Tibial artery (tissue), 4 donors: ENCODE measurements around the gene PTRH2.
"Not testable (repeated sequence)": the region's sequence is repeated elsewhere in the genome, so short reads cannot be mapped to it uniquely, and the experiment has no call there.

ENCODE experiments used
- DNase-seq, 2 donors: peaks; one replicate each; pipeline ENCODE4 v3.0.0-alpha.2; 2019
- H3K27ac ChIP-seq, 2 donors: fragments of 200-600 bp; sonication (generic) in 1 of 2; 1 replicate in 1 of 2; 2 replicates in 1 of 2; pipeline ENCODE4 v1.5.1; 2018 to 2019; ENCODE audit warnings: mild to moderate bottlenecking in 1 of 2
- H3K27me3 ChIP-seq, 2 donors: fragments of 200-600 bp; sonication (generic) in 1 of 2; one replicate each; pipeline versions ENCODE4 v1.5.1 to v1.6.0; 2016 to 2019
- H3K36me3 ChIP-seq, 3 donors: fragments of 200-600 bp; sonication (generic) in 2 of 3; one replicate each; pipeline ENCODE4 v1.5.1; 2016 to 2019; ENCODE audit warnings: mild to moderate bottlenecking in 2 of 3
- H3K4me1 ChIP-seq, 4 donors: fragments of 200-600 bp; sonication (generic) in 2 of 4; 1 replicate in 3 of 4; 2 replicates in 1 of 4; pipeline ENCODE4 v1.5.1; 2016 to 2019
- H3K4me3 ChIP-seq, 2 donors: fragments of 200-600 bp; sonication (generic) in 1 of 2; 1 replicate in 1 of 2; 2 replicates in 1 of 2; pipeline ENCODE4 v1.5.1; 2018 to 2019; ENCODE audit warnings: mild to moderate bottlenecking in 2 of 2
- H3K9me3 ChIP-seq, 3 donors: fragments of 200-600 bp; sonication (generic) in 1 of 3; one replicate each; pipeline ENCODE4 v1.5.1; 2016 to 2019
- CTCF ChIP-seq, 2 experiments: fragments of 200-600 bp in 1 of 2; fragments of 450-650 bp in 1 of 2; IDR thresholded peaks; one replicate each; pipeline ENCODE4 v1.5.1; 2017 to 2019; ENCODE audit warnings: antibody characterized with exemption in 2 of 2, mild to moderate bottlenecking in 1 of 2, moderate library complexity in 1 of 2
- intact Hi-C: fragments of 100-400 bp; cut with DNase I; formaldehyde crosslinking; loops from one replicate; pipeline ENCODE4 v1.15.0; 2023; ENCODE audit warnings: low total_unique reads

The PTRH2 gene

GRCh38 chr17:59675231-59675630, 32.0 kb downstream of the PTRH2 start:
- Histone ChIP-seq H3K4me3 (no peak overlapping the region), H3K36me3 (peaks cover 64 to 77% (median 64%) of the 10 kb centered on the region in 3 donors), H3K27me3 (no peaks in the 10 kb centered on the region), H3K4me1 (peaks cover 0 to 12% (median 0%) of the 10 kb centered on the region in 4 donors), H3K9me3 (no peaks in the 10 kb centered on the region), H3K27ac (no peak overlapping the region)
- TF ChIP-seq CTCF (IDR thresholded peaks at IDR 0.05): no peak
- DNase-seq: no peak
- intact Hi-C loops: no loop called here

- H3K4me1 ChIP-seq: peaks cover 0 to 22% (median 7%) of the 10 kb centered on the region in 4 donors
- no peak for DNase-seq
- no peaks in the 10 kb centered on the region for H3K27me3 ChIP-seq
- intact Hi-C loops: no loop called here
- no peak for TF ChIP-seq CTCF (IDR thresholded peaks at IDR 0.05)
- H3K4me3 ChIP-seq: no peak overlapping the region
- H3K36me3 ChIP-seq: peaks cover 52 to 59% (median 54%) of the 10 kb centered on the region in 3 donors
- H3K9me3 ChIP-seq: no peaks in the 10 kb centered on the region
- H3K27ac ChIP-seq: no peak overlapping the region
These were observed 35.8 kb downstream of the PTRH2 start for GRCh38 chr17:59671386-59671785.

GRCh38 chr17:59669944-59670343, 37.3 kb downstream of the PTRH2 start:
- Histone ChIP-seq H3K27ac (no peak overlapping the region), H3K36me3 (peaks cover 54 to 63% (median 56%) of the 10 kb centered on the region in 3 donors)
- TF ChIP-seq CTCF (IDR thresholded peaks at IDR 0.05): no peak

GRCh38 chr17:59669411-59669810, 37.8 kb downstream of the PTRH2 start:
- H3K4me3 ChIP-seq: no peak overlapping the region
- peaks cover 0 to 22% (median 7%) of the 10 kb centered on the region in 4 donors for H3K4me1 ChIP-seq
- no peak for DNase-seq
- intact Hi-C loops: no loop called here
- no peaks in the 10 kb centered on the region for H3K27me3 ChIP-seq
- no peak for TF ChIP-seq CTCF (IDR thresholded peaks at IDR 0.05)
- no peaks in the 10 kb centered on the region for H3K9me3 ChIP-seq
- peak overlapping the region in 1 of 2 donors; percentile 29 for H3K27ac ChIP-seq
- peaks cover 55 to 61% (median 57%) of the 10 kb centered on the region in 3 donors for H3K36me3 ChIP-seq

More at GRCh38 chr17:59669944-59670343, 37.3 kb downstream of the PTRH2 start:
- intact Hi-C loops: no loop called here
- peaks cover 0 to 22% (median 7%) of the 10 kb centered on the region in 4 donors for H3K4me1 ChIP-seq
- no peaks in the 10 kb centered on the region for H3K9me3 ChIP-seq
- no peaks in the 10 kb centered on the region for H3K27me3 ChIP-seq
- no peak for DNase-seq
- H3K4me3 ChIP-seq: no peak overlapping the region

GRCh38 chr17:59668816-59669215, 38.4 kb downstream of the PTRH2 start:
- peaks cover 0 to 22% (median 7%) of the 10 kb centered on the region in 4 donors for H3K4me1 ChIP-seq
- DNase-seq: no peak
- H3K9me3 ChIP-seq: no peaks in the 10 kb centered on the region
- peak overlapping the region in 1 of 2 donors; percentile 29 for H3K27ac ChIP-seq
- intact Hi-C loops: no loop called here
- H3K4me3 ChIP-seq: no peak overlapping the region
- peaks cover 55 to 59% (median 57%) of the 10 kb centered on the region in 3 donors for H3K36me3 ChIP-seq
- no peak for TF ChIP-seq CTCF (IDR thresholded peaks at IDR 0.05)
- no peaks in the 10 kb centered on the region for H3K27me3 ChIP-seq

GRCh38 chr17:59666235-59666634, 41.0 kb downstream of the PTRH2 start:
- intact Hi-C loops: no loop called here
- Histone ChIP-seq H3K4me1 (peaks cover 0 to 22% (median 7%) of the 10 kb centered on the region in 4 donors), H3K27ac (no peak overlapping the region), H3K4me3 (no peak overlapping the region), H3K36me3 (peaks cover 69 to 78% (median 71%) of the 10 kb centered on the region in 3 donors), H3K9me3 (no peaks in the 10 kb centered on the region), H3K27me3 (no peaks in the 10 kb centered on the region)
- TF ChIP-seq CTCF (IDR thresholded peaks at IDR 0.05): no peak
- DNase-seq: no peak

GRCh38 chr17:59656624-59657023, 50.6 kb downstream of the PTRH2 start:
- H3K4me3 ChIP-seq, intact Hi-C loops, H3K27ac ChIP-seq, H3K9me3 ChIP-seq, H3K4me1 ChIP-seq, DNase-seq, H3K27me3 ChIP-seq: not testable (repeated sequence)
- peaks cover 75 to 100% (median 93%) of the 10 kb centered on the region in 3 donors for H3K36me3 ChIP-seq
